Neural cell (in vitro differentiated cells): ENCODE data around the gene KCNQ1OT1. TPM values are rescaled to one million over a fixed set of nuclear protein-coding genes. Genes with fewer than 3 reads are reported as not detected.

Experiments
- H2AFZ ChIP-seq: fragments of 200-600, 300-800 bp; sonication (generic), shearing (Covaris generic); 2 replicates; pipeline ENCODE4 v1.6.0; 2014; ENCODE audit warnings: low read depth, mild to moderate bottlenecking, antibody characterized with exemption, low read length, moderate library complexity
- H3F3A ChIP-seq: fragments of 200-600 bp; shearing (Covaris generic); 2 replicates; pipeline ENCODE4 v1.6.1; 2016; ENCODE audit warnings: mild to moderate bottlenecking, moderate library complexity, mixed read lengths, antibody characterized with exemption, low read length; ENCODE audit not compliant: insufficient read depth, poor library complexity, severe bottlenecking
- H3K27ac ChIP-seq: fragments of 200-600, 300-800 bp; sonication (generic), shearing (Covaris generic); 2 replicates; pipeline ENCODE4 v1.5.1; 2014; ENCODE audit warnings: mild to moderate bottlenecking, low read length, moderate library complexity
- H3K27me3 ChIP-seq: fragments of 300-800, 200-600 bp; sonication (generic), shearing (Covaris generic); 2 replicates; pipeline ENCODE4 v1.6.0; 2014; ENCODE audit warnings: mild to moderate bottlenecking, low read depth, low read length, moderate library complexity; ENCODE audit not compliant: insufficient read depth
- H3K36me3 ChIP-seq: fragments of 300-800, 200-600 bp; sonication (generic), shearing (Covaris generic); 2 replicates; pipeline ENCODE4 v1.5.1; 2014; ENCODE audit warnings: mild to moderate bottlenecking, antibody characterized with exemption, low read length, moderate library complexity; ENCODE audit not compliant: insufficient read depth
- H3K4me2 ChIP-seq: fragments of 300-800, 200-600 bp; sonication (generic), shearing (Covaris generic); 2 replicates; pipeline ENCODE4 v1.6.0; 2014; ENCODE audit warnings: mild to moderate bottlenecking, low read length
- H3K4me3 ChIP-seq: fragments of 300-800, 200-600 bp; sonication (generic), shearing (Covaris generic); 2 replicates; pipeline ENCODE4 v1.5.1; 2014; ENCODE audit warnings: mild to moderate bottlenecking, low read length, moderate library complexity
- H3K79me2 ChIP-seq: fragments of 200-600 bp; shearing (Covaris generic); replicated peaks from 2 replicates; pipeline ENCODE4 v1.6.0; 2014; ENCODE audit warnings: mild to moderate bottlenecking, low read length, moderate library complexity; ENCODE audit not compliant: insufficient read depth
- H3K9ac ChIP-seq: fragments of 300-800, 200-600 bp; sonication (generic), shearing (Covaris generic); 2 replicates; pipeline ENCODE4 v1.6.1; 2016; ENCODE audit warnings: mild to moderate bottlenecking, low read length, mixed read lengths
- H3K9me2 ChIP-seq: fragments of 200-600 bp; shearing (Covaris generic); 2 replicates; pipeline ENCODE4 v1.6.1; 2016; ENCODE audit warnings: mild to moderate bottlenecking, low read length, mixed read lengths; ENCODE audit not compliant: insufficient read depth
- H3K9me3 ChIP-seq: fragments of 200-600, 300-800 bp; sonication (generic), shearing (Covaris generic); 2 replicates; pipeline ENCODE4 v1.6.1; 2016; ENCODE audit warnings: mild to moderate bottlenecking, mixed run types, low read length, moderate library complexity, mixed read lengths
- H4K20me1 ChIP-seq: fragments of 200-600 bp; shearing (Covaris generic); 2 replicates; pipeline ENCODE4 v1.6.1; 2016; ENCODE audit warnings: mild to moderate bottlenecking, mixed run types; ENCODE audit not compliant: insufficient read depth
- CTCF ChIP-seq: fragments of 450-650 bp; IDR thresholded peaks from 2 replicates; pipeline ENCODE4 v1.5.1; 2014; ENCODE audit warnings: antibody characterized with exemption, mild to moderate bottlenecking, moderate library complexity; ENCODE audit not compliant: poor library complexity, severe bottlenecking
- EP300 ChIP-seq: fragments of 450-650 bp; conservative IDR thresholded peaks from 2 replicates; pipeline ENCODE4 v1.6.1; 2014; ENCODE audit warnings: antibody characterized with exemption, mild to moderate bottlenecking, moderate library complexity; ENCODE audit not compliant: poor library complexity, severe bottlenecking
- EZH2 ChIP-seq: fragments of 200-600, 300-800 bp; shearing (Covaris generic), sonication (generic); IDR thresholded peaks from 2 replicates; pipeline ENCODE4 v1.6.1; 2014; ENCODE audit warnings: antibody characterized with exemption, low read length, borderline replicate concordance, mild to moderate bottlenecking; ENCODE audit not compliant: insufficient read depth, poor library complexity, severe bottlenecking
- MXI1 ChIP-seq: fragments of 450-650 bp; conservative IDR thresholded peaks from 2 replicates; pipeline ENCODE4 v1.6.1; 2014; ENCODE audit warnings: antibody characterized with exemption, mild to moderate bottlenecking; ENCODE audit not compliant: poor library complexity, severe bottlenecking
- POLR2AphosphoS5 ChIP-seq: IDR thresholded peaks from 2 replicates; pipeline ENCODE4 v1.6.1; 2012
- RAD21 ChIP-seq: fragments of 450-650 bp; conservative IDR thresholded peaks from 2 replicates; pipeline ENCODE4 v1.6.1; 2014; ENCODE audit warnings: antibody characterized with exemption, mild to moderate bottlenecking, moderate library complexity
- REST ChIP-seq: IDR thresholded peaks from 2 replicates; pipeline ENCODE4 v1.6.1; 2012; ENCODE audit warnings: borderline replicate concordance
- SMC3 ChIP-seq: fragments of 450-650 bp; conservative IDR thresholded peaks from 2 replicates; pipeline ENCODE4 v1.6.1; 2014; ENCODE audit warnings: antibody characterized with exemption, mild to moderate bottlenecking, moderate library complexity; ENCODE audit not compliant: poor library complexity
- TAF1 ChIP-seq: IDR thresholded peaks from 2 replicates; pipeline ENCODE4 v1.6.1; 2012; ENCODE audit warnings: low read depth
- polyA plus RNA-seq: library from polyadenylated mRNA; depleted of rRNA; stranded (reverse); fragments of >200 nt; gene quantifications from 2 replicates; pipeline ENCODE4 v1.2.3, GENCODE V29; 2014

Gene KCNQ1OT1
- polyA plus RNA-seq, 1 donor from 2014 or later, result 0.12 TPM

GRCh38 chr11:2742611-2743426 is 43.0 kb upstream of the KCNQ1OT1 start:
- no peaks in the 10 kb centered on the region for H3K79me2 ChIP-seq
- H3K36me3 ChIP-seq, result no peaks in the 10 kb centered on the region
- no peaks in the 10 kb centered on the region for H3K27me3 ChIP-seq
- H3K4me2 ChIP-seq, result no peak overlapping the region
- no peaks in the 10 kb centered on the region for H4K20me1 ChIP-seq
- no peak overlapping the region for H3K27ac ChIP-seq
- no peaks in the 10 kb centered on the region for H3F3A ChIP-seq
- H2AFZ ChIP-seq, result no peak overlapping the region
- no peaks in the 10 kb centered on the region for H3K9me2 ChIP-seq
- no peak overlapping the region for H3K4me3 ChIP-seq
- H3K9ac ChIP-seq, result no peak overlapping the region
- TF ChIP-seq MXI1, result no peak
- H3K9me3 ChIP-seq, result no peaks in the 10 kb centered on the region

- TF ChIP-seq TAF1 (no peak), SMC3 (no peak)
- H4K20me1 ChIP-seq, result no peaks in the 10 kb centered on the region
- no peaks in the 10 kb centered on the region for H3K79me2 ChIP-seq
- H3K27me3 ChIP-seq, result no peaks in the 10 kb centered on the region
- H3F3A ChIP-seq, result no peaks in the 10 kb centered on the region
- no peak overlapping the region for H3K9ac ChIP-seq
- no peaks in the 10 kb centered on the region for H3K9me2 ChIP-seq
- H3K36me3 ChIP-seq, result no peaks in the 10 kb centered on the region
- no peaks in the 10 kb centered on the region for H3K9me3 ChIP-seq
- no peak overlapping the region for H3K27ac ChIP-seq
- H2AFZ ChIP-seq, result no peak overlapping the region
- H3K4me3 ChIP-seq, result no peak overlapping the region
- no peak overlapping the region for H3K4me2 ChIP-seq
These were observed 42.4 kb upstream of the KCNQ1OT1 start for GRCh38 chr11:2742201-2742600.

- no peaks in the 10 kb centered on the region for H3K27me3 ChIP-seq
- no peaks in the 10 kb centered on the region for H3K9me3 ChIP-seq
- H3F3A ChIP-seq, result no peaks in the 10 kb centered on the region
- H3K9me2 ChIP-seq, result no peaks in the 10 kb centered on the region
- no peaks in the 10 kb centered on the region for H4K20me1 ChIP-seq
- H3K9ac ChIP-seq, result no peak overlapping the region
- H3K36me3 ChIP-seq, result no peaks in the 10 kb centered on the region
- TF ChIP-seq REST (no peak), CTCF (no peak), POLR2AphosphoS5 (no peak), TAF1 (no peak), EP300 (no peak), RAD21 (no peak), SMC3 (no peak), MXI1 (no peak), EZH2 (no peak)
- H3K79me2 ChIP-seq, result no peaks in the 10 kb centered on the region
- H3K4me2 ChIP-seq, result no peak overlapping the region
- H2AFZ ChIP-seq, result no peak overlapping the region
- no peak overlapping the region for H3K4me3 ChIP-seq
- H3K27ac ChIP-seq, result no peak overlapping the region
These were observed 41.8 kb upstream of the KCNQ1OT1 start for GRCh38 chr11:2741377-2742131.
